Upper lobe of left lung (tissue), 4 donors: ENCODE measurements around the gene CLCN1.

Experiments
- EP300 ChIP-seq, 4 donors: sonication (generic); formaldehyde crosslinking; IDR thresholded peaks; one replicate each; pipeline ENCODE4 v1.5.1; 2017; ENCODE audit warnings: antibody characterized with exemption in 4 of 4, control low read depth in 2 of 4
- TF ChIP-seq, protein P1 (sequence below), 6 experiments: fragments of 450-650 bp in 4 of 6; fragments of 200-600 bp in 2 of 6; sonication (generic) in 2 of 6; IDR thresholded peaks; one replicate each; pipeline ENCODE4 v1.5.1; 2016 to 2019; ENCODE audit warnings: antibody characterized with exemption in 6 of 6

DNA sequence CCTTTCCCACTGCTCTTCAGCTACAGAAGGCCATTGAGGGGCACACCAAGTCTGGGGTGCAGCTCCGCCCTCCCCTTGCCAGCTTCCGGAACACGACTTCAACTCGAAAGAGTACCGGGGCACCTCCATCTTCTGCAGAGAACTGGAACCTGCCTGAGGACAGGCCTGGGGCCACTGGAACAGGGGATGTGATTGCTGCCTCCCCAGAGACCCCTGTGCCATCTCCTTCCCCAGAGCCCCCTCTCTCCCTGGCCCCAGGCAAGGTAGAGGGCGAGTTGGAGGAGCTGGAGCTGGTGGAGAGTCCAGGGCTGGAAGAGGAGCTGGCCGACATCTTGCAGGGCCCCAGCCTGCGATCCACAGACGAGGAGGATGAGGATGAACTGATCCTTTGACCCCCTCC lies 35.7 kb downstream of the CLCN1 start:
- TF ChIP-seq, protein P1, sequence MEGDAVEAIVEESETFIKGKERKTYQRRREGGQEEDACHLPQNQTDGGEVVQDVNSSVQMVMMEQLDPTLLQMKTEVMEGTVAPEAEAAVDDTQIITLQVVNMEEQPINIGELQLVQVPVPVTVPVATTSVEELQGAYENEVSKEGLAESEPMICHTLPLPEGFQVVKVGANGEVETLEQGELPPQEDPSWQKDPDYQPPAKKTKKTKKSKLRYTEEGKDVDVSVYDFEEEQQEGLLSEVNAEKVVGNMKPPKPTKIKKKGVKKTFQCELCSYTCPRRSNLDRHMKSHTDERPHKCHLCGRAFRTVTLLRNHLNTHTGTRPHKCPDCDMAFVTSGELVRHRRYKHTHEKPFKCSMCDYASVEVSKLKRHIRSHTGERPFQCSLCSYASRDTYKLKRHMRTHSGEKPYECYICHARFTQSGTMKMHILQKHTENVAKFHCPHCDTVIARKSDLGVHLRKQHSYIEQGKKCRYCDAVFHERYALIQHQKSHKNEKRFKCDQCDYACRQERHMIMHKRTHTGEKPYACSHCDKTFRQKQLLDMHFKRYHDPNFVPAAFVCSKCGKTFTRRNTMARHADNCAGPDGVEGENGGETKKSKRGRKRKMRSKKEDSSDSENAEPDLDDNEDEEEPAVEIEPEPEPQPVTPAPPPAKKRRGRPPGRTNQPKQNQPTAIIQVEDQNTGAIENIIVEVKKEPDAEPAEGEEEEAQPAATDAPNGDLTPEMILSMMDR (IDR thresholded peaks at IDR 0.05): no peak
- no peak for TF ChIP-seq EP300 (IDR thresholded peaks at IDR 0.05)
